DMS53 treated with DMSO at 0.1 percent for 48 hours (cell line): ENCODE measurements around the gene FAM110C.
"Not testable (repeated sequence)": the region's sequence is repeated elsewhere in the genome, so short reads cannot be mapped to it uniquely, and the experiment has no call there.

Source experiments
- DNase-seq: peaks from one replicate; lab custom pipeline; 2025; ENCODE audit not compliant: unreplicated experiment; lab: John Stamatoyannopoulos, UW

The FAM110C gene

DNA sequence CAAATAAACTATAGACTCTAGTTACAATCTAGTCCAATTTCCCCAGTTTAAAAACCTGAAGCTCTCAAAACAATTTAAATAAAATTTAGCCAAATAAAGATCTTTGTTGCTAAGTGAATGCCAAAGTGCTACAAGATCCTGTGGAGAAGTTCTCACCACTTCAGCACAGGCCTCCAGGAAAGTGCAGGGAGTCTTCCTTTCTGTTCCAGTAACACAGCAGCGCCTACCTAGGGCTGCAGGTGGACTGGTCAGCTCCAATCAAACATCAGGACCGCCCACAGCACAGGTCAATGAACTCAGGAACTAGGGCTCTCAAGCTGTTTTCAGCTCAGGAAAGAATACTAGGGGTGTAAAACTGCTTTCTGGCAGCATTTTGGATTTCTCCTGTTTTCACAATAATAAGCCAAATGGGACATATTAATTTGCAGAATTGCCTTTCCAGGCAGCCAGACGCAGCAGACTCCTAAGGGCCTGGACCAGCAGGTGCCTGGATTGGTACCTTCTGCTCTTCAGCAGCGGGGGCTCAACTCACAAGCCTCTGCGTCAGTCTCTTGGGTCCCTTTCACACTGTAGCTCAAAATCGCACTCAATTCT lies 1.5 kb downstream of the FAM110C start:
- peak; percentile 29 for DNase-seq

DNA sequence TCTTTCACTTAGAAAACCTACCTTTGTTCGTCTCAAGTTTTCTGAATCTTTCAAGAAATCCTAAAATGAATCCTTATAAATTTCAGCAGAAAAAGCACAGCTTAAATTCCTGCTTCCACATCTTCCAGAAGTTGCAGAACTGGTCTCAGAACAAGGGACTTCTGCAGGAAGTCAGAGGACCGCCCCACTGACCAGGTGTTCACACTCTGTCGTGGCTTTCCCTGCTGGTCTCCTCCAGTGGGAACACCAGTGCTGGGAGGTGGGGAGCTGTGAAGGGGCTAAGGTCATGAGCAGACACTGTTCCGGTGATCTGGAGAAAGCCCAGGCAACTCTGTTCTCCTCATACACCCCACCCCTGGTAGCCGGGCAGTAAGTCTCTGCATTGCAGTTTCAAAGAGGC lies 3.5 kb downstream of the FAM110C start:
- no peak for DNase-seq

DNA sequence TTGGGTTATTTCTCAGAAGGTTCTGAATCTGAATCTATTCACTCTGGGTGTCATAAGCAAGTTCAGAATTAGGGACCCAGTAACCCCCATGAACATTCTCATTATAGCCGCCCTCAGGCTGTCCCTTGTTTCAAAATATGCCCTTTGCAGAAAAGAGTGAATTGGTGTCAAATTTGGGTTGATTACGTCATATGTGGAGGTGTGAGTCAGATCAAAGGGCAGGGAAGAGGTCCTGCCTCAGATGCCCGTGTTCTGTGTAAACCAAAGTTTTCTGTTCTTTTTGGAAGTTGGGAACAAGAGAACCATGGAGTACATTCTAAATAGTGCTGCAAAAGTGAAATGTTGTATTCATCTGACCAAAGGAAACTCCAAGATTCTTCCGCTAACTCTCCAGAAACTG lies 5.8 kb downstream of the FAM110C start:
- no peak for DNase-seq

DNA sequence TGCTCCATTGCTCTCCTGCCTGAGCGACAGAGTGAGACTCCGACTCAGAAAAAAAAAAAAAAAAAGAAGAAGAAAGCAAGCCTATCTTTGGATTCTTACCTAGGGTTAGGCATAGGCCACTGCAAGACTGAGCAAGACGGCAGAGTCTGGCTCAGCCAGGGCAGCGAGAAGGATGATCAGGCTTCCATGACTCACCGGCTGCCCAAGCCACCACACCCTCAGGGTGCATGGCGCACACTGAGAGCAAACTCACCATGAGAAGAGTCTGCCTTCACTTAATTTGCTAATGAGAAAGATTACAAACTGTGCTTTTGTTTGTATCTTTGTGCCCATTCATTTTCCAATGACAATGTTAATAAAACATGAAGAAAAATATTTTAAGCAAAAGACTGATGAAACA lies 8.2 kb downstream of the FAM110C start:
- no peak for DNase-seq

DNA sequence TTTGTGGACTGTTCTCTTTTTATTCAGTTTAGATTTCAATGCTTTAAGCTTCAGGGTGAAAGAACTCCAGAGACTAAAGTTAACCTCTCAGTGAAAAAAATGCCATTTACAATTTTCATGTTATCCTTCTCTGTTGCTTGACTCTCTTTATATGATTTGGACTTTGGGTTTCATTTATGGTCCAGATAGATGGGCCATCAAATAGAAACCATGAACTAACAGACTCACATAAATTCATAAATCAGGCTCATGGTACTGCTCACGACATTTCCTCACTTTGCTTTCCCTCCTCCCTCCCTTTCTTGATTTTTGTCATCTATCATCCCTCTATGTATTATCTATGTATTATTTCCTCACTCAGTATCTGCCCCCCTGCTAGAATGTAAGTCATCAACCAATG lies 10.0 kb downstream of the FAM110C start:
- no peak for DNase-seq

DNA sequence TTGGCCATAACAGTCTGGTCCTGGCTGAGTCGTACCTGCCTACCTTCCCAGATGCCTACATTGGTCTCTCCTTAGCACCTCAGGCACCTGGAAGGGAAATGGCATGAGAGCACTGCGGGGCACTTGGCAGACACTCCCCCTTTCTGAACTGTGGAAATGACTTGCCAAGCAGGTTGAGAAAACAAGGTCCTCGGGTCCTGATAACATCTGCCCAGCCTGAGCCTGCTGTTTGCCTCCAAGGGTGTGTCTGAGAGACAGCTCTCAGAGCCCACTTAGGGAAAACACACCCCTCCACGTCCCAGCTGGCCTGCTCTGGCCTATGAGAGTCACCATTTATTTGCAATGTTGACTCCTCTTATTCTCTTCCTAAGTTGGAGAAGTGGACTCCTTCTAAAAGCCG lies 10.5 kb downstream of the FAM110C start:
- DNase-seq, result peak; percentile 53

DNA sequence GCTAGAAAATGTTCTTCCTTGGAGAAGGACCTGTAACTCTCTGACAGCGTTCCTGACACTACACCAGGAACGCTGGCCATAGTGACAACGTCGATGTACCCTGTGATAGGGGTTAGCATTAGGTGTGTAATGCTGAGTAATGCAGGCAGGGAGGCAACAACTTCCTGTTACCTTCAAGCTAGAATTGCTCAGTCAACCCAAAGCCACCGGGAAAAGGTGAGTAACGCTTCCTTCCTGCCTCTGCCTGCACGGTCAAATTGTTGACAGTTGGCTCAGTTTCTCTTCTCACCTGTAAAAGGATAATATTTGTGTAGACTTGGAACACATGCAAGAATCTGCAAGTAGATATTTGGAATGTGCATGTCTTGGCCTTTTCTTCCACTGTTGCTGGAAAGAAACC lies 12.7 kb downstream of the FAM110C start:
- DNase-seq, result peak; percentile 28

DNA sequence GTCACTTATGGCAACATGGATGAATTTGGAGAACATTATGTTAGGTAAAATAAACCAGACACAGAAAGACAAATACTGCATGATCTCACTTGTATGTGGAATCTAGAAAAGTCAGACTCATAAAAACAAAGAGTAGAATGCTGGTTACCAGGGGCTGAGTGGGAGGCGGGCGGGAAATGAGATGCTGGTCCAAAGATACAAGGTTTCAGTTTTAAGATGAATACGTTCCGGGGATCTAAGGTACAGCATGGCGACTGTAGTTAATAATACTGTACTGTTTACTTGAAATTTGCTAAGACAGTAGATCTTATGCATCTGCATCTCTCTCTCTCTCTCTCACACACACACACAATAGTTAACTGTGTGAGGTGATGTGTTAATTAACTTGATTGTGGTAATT lies 14.2 kb downstream of the FAM110C start:
- no peak for DNase-seq

DNA sequence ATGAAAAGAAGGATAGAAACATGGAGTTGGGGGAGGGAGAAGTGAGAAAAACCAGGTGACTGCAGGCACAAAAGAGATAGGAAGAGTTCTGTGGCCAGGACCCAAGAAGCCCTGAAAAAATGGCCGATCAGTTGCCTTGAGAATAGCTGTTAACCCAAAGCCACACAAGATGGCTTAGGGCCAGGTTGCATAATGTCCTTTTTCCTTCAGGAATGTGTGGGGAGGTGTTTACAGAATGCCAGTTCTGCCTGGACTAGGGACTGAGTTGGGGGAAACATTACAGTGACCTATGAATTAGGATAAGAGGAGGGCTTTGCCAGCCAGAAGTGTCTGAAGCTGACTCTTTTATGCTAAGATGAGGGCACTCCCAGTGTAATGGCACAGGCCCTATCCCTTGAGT lies 17.1 kb downstream of the FAM110C start:
- no peak for DNase-seq

DNA sequence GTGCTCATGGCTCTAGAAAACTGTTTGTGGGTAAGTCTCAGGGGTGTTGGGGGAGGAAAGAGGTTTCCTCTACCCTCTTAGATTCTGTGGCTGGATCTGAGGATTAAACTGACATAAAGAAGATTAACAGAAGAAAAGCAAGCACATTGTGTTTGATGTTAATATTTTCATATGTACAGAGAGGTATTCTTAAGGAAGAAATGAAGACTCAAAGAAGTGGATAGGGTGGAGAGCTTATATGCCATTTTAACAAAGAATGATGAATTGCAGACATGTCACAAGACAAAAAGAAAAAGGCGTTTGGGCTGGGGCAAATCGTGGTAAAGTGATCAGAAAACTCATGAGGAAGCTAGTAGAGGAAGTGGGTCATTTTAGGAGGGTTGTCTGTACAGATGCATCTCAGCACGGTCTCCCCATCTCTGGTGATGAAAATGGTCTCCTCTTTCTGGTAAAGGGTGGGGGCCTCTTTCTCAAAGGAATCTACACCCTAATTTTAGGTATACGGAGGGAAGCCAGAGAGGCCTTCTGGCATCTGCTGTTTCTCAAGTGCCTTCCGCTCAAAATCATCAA lies 17.8 kb downstream of the FAM110C start:
- DNase-seq, result no peak

DNA sequence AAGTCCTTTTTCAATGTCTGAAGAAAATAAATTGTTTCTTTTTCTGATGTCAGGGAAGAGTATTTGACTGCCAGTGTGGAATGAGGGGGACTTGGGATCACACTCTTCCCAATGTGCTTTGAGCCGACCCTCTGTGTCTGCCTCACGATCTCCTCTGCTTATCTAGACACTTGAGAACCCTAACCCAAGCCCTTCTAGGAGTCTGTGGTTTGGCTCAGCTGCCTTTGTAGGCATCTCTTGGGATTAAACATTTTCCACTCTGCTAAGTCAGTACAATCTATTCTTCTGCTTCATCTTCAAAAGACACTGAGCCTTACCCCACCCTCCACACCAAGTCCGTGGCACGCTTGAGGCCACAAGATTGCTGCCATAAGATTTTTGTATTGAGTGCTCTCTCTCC lies 19.4 kb downstream of the FAM110C start:
- DNase-seq, result no peak

DNA sequence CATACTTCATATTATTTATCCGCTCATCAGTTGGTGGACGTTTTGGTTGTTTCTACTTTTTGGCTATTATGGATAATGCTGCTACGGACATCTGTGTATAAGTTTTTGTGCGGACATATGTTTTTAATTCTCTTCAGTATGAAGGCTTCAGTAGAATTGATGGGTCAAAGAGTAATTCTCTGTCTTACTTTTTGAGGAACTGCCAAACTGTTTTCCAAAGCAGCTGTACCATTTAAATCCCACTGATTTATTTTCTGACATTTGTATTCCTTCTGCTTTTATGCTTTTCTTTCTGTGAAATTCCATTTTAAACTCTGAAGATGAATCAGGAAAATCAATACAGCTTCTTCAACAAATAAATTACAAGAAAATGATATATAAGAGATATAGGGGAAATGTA lies 20.8 kb downstream of the FAM110C start:
- no peak for DNase-seq

DNA sequence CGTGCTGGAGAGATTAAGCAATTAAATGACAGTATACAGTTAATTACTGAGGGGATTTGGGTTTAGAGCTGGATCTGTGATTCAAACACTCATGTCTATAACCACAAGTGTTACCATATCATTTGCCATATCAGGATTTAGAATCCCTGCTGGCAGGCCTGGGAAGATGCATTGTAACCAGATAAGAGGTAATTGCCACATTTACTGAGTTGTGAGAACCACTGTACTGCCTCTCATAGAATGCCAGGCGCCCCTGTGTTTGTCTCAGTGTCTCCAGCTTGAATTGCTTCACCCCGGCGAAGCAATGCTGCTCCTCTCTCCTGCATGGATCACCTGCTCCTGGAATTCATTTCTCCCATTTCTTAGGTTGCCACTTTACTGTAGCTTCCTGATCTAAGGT lies 21.7 kb downstream of the FAM110C start:
- not testable (repeated sequence) for DNase-seq

DNA sequence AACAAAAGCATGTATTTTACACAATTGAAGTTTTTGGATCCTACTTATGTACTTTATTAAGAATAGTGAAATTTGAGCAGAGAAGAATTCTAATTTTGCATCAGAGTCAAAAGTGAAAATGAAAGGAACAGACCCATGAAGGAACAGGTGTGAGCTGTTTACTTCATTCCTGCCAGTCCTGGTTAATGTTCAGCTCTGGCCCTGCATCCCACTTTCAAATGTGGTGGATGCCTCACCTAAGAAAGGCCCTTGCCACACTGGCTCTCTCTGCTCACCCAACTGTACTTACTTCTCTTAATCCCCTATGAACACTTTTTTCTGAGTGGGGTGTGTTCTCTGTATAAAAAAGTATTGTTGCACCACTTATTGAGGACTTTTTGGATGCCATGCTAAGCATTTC lies 22.2 kb downstream of the FAM110C start:
- peak; percentile 32 for DNase-seq

DNA sequence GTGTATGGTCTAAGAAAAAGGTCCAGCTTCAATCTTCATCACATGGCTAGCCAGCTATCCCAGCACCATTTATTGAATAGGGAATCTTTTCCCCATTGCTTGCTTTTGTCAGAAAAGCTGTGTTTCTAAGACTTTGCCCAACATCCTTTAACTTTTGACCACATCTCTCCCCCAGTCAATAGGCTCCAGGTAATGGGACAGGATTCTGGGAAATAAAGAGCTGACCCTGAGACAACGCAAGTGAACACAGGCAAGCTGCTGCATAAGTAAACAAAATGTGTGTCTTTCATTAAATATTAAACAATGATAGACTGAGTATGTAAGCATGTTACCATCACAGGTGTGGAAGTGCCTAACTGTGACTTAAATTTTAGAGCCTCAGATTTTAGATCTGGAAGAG lies 23.0 kb downstream of the FAM110C start:
- no peak for DNase-seq

DNA sequence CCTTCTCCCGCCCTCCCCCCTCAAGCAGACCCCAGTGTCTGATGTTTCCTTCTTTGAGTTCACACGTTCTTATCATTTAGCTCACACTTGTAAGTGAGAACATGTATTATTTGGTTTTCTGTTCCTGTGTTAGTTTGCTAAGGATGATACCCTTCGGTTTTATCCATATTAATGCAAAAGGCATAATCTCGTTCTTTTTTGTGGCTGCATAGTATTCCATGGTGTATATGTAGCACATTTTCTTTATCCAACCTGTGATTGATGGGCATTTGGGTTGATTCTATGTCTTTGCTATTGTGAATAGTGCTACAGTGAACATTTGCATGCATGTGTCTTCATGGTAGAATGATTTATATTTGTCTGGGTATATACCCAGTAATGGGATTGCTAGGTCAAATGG lies 24.1 kb downstream of the FAM110C start:
- DNase-seq, result not testable (repeated sequence)

DNA sequence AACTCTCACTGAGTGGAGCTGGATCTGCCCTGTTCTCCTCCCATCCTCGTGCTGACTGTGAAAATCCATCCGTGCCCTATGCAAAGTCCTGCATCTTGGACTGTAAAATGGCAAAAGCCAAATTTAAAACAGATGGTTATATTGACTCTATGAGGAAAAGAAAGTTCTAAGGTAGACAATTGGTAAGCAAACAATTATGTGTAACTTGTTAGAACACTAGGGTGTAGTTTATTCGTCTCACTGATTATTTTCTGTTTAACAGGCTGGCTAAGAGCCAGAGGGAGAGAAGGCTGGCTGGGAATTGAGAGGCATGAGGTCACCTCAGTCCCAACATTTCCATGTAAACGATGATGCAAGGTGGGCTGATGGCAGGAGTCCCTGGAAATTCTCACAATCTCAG lies 26.0 kb downstream of the FAM110C start:
- not testable (repeated sequence) for DNase-seq

DNA sequence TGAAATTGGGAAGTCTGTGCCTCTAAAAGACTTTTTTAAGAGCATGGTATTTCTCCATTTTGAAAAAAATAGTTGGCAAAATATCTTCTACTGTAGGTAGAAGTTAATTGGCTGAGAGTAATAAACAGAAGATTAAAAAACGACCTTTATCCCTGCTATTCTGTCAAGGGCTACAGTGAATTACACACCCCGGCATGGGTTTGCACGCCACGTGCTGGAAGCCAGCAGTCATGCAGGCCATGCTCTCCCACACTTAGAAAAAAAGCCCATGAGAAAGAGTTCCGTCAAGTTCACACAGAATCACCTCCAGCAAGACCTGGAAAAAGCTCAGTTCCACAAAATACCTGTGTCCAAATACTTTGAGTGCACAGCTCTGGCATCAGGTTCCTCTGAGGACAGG lies 26.8 kb downstream of the FAM110C start:
- DNase-seq, result no peak

DNA sequence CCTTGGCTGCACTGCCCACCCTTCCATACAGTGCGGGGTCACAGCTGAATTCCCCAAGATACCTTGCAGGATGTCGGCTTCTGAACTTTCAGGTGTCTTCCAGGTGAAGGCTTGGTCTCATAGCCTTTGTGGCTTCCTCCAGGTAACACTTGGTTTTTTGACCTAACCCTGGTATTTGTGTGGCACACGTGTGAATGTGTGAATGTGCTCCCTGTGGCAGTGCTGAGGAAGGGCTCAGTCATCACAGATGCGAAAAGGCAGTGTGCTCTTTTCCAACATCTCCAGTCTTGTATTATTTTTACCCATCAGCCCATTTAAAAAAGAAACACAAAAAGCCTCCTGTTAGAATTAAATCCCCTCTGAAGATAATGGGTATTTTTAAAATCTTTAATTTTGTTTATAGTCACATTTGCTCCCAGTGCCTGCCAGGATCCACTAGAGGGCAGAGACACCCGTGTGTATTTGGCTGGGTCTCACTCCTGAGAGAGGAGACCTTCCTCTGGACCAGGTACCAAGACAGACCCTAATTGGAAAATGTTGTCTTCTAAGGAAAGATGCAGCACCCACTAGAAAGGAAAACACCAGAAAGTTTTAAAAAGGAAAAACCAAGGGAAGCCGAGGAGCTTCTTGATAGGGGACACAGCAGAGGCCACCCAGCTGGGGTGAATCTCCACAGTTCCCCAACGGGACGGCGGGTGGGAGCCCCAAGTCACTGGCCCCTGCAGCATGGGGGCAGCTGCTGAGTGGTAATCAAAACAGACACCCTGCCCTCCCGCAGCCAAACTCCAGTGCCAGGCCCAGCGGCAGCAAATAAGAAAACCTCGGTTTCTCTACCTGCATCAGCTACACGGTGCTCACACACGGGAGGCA lies 27.7 kb downstream of the FAM110C start:
- no peak for DNase-seq

DNA sequence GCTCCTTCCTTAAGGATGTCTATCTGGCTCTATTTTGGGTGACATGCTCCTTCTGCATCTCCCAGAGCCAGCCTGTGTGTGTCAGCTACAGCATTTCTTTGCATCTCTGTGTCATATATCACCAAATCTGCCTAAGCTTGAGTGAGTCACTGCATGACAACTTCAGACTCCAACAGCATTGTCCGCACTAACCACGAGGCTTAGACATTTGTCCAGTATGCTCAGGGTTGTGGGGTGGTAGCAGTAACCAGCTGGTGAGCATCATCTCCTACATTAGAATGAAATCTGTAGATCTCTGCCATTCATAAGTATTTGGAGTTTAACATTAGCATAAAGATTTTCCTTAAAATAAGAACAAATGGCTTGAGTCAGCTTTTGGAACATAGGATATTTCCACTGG lies 30.4 kb downstream of the FAM110C start:
- not testable (repeated sequence) for DNase-seq

DNA sequence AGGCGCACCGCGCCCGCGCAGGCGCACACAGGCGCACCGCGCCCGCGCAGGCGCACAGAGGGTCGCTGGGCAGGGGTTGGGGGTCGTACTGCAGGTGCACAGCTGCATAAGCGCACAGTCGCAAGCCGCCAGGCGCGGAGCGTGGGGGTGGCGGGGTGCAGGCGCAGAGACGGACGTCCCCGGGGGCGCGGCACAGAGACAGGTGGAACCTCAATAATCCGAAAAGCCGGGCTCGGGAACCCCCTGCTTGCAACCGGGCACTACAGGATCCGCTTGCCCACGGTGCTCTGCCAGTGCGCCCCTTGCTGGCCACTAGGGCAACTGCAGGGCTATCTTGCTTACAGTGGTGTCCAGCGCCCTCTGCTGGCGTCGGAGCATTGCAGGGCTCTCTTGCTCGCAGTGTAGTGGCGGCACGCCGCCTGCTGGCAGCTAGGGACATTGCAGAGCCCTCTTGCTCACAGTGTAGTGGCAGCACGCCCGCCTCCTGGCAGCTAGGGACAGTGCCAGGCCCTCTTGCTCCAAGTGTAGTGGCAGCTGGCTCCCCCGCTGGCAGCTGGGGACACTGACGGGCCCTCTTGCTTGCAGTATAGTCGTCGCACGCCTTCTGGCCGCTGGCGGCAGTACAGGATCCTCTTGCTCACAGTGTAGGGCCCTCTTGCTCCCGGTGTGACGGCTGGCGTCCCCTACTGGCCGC lies 34.9 kb downstream of the FAM110C start:
- DNase-seq, result no peak
